Renal pelvis (tissue), 4 donors: ENCODE data around the gene HIPK2. TPM values are rescaled to one million over a fixed set of nuclear protein-coding genes. Genes with fewer than 3 reads are reported as not detected.
"Not testable (repeated sequence)": the region's sequence is repeated elsewhere in the genome, so short reads cannot be mapped to it uniquely, and the experiment has no call there.

Experiments
- DNase-seq: peaks from one replicate; pipeline ENCODE4 v3.0.0-alpha.2; 2013
- polyA plus RNA-seq, 3 donors: library from polyadenylated mRNA; unstranded; fragments of 120-200 nt; gene quantifications; one replicate each; pipeline ENCODE4 v1.2.1, GENCODE V29; 2013; ENCODE audit not compliant: insufficient read length in 3 of 3

Gene HIPK2
- polyA plus RNA-seq, 3 donors: 78.9 to 118 (median 109) TPM

- DNase-seq: no peak
Measured at GRCh38 chr7:139571190-139571589, 206.6 kb downstream of the HIPK2 start.

DNA sequence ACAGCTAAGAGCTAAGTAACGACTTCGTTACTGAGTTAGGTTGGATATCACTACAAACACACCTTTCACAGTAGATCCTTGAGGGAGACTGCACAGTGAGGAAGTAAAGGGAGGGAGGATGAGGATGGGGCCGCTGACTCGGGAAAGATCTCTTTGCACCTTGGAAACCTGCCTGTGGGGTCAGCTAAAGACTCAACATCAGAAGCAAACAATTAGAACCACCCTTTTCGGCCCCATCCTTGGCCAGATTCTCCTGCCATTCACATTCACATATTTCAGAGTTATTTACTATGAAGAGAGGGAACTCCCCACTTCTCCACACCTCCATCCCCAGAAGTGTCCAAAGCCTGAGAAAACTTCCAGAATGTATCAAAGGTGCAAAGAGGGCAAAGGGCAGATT lies 207.2 kb downstream of the HIPK2 start:
- no peak for DNase-seq

- DNase-seq: no peak
Measured at GRCh38 chr7:139570119-139570518, 207.7 kb downstream of the HIPK2 start.

DNA sequence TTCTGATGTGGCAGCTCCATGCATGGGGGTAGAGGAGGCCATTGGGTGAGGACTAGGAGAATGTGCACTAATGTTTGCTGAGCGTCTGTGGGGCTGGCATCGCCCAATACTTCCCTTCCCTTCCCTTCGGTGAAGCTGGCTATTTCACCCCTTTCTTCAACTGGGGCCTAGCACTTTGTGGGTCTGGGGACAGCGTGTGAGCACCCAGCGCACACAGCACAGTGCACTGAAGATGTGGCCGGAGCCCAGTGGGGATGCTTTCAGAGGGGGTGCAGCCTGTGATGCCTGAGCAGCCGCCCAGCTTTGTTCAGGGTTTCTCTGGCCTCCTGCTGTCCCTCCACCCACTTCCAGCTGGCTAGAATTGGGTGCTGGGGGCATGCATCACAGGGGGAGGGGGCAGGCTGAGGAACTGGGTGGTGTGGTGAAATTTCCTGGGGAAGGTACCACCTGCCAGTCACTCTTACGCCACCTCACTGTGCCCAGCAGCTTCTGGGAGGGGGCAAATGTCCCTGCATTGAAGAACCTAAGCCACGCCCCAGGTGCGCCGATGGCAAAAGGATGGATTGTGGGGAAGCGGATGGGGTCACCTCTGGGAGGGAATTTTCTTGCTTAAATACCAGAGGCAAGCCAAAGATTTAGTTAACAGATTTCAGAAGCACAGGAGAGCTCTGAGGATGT lies 208.8 kb downstream of the HIPK2 start:
- DNase-seq: no peak

DNA sequence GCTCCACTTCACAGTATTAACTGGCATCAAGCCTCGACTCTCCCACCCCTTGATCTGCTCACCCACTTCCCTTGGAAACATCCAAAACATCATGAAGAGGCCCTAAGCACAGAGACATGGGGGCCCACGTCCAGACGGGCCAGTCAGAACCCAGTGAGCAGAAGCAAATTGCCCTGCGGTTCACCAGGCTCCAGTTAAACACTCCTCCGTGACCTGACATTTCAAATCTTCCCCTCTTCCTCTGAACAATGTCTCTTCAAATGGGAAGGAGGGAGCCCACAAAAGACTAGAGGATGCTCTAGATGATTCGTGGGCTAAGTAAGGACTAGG lies 209.5 kb downstream of the HIPK2 start:
- DNase-seq: no peak

DNA sequence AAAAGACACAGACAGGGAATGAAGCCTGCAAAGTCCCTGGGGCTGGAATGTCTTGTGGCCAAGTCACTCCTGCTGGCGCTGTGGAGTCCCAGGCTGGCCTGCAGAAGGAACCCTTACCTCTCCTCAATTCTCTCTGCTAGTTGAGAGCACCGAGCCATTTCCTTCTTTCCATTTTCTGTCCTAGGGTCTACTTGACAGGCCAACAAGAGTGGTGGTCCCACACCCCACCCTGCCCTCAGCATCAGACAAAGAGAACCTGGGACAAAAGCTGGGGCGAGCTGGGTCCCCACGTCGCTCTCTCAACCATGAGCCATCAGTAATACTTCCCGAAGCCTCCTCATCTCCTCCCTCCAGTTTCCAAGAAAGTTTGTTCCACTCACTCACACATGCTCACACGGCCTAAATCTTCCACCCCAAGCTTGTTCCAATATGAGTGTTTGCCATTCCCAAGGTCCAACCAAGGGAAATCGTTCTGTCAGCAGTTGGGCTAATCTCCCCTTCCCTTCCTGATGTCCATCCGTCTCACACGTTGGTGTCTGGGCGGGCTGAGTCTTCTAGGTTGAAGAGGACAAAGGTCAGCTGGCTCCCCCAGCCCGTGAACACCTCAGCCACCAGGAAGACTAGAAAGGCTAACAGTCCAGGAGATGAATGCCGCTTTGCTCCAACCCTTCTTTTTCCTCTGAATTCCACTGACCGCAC lies 210.0 kb downstream of the HIPK2 start:
- no peak for DNase-seq

- no peak for DNase-seq
Measured at GRCh38 chr7:139566736-139567646, 210.8 kb downstream of the HIPK2 start.

GRCh38 chr7:139566075-139566474 lies 211.7 kb downstream of the HIPK2 start:
- no peak for DNase-seq

DNA sequence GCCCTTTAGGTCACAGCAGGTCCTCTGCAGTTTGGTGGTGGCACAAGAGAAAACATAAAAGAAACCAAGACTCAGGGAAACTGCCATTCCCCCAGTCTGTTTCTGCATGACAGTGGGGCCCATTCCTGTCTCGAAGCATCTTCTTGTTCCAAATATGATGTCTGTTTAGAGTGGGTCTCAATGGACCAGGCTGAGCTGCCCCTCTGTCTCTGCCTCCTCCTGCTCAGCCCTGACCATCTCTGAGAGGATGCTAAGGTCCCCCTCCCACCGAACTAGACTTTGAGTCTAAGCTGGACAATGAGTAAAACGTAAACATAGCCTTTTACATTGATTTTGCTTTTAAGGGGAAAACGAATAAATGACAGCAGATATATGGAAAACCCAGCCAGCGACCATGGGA lies 213.9 kb downstream of the HIPK2 start:
- no peak for DNase-seq

GRCh38 chr7:139562961-139563565 lies 214.7 kb downstream of the HIPK2 start:
- DNase-seq: no peak

DNA sequence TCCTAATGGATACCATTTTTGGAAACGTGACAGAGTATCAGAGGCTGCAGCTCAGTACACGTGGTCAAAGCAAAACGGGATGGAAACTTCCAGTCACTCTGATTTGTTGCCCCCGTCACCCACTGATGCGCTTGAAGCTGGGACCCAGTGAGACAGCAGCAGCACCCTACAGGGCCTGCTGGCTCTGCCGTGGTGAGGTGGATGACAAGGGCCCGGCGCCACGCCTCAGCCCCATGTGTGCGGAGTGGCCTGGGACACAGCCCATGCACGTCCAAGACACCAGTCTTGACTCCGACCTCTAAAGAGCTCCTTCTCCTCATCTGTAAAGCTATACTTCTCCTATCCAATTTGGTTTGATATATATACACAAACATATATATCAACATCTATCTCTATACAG lies 215.3 kb downstream of the HIPK2 start:
- DNase-seq: no peak

- no peak for DNase-seq
Measured at GRCh38 chr7:139560678-139561077, 217.1 kb downstream of the HIPK2 start.

GRCh38 chr7:139560199-139560598 lies 217.6 kb downstream of the HIPK2 start:
- no peak for DNase-seq

- DNase-seq: no peak
Measured at GRCh38 chr7:139559364-139560105, 218.3 kb downstream of the HIPK2 start.

- no peak for DNase-seq
Measured at GRCh38 chr7:139557857-139558581, 219.8 kb downstream of the HIPK2 start.

- DNase-seq: not testable (repeated sequence)
Measured at GRCh38 chr7:139553991-139554700, 223.7 kb downstream of the HIPK2 start.

DNA sequence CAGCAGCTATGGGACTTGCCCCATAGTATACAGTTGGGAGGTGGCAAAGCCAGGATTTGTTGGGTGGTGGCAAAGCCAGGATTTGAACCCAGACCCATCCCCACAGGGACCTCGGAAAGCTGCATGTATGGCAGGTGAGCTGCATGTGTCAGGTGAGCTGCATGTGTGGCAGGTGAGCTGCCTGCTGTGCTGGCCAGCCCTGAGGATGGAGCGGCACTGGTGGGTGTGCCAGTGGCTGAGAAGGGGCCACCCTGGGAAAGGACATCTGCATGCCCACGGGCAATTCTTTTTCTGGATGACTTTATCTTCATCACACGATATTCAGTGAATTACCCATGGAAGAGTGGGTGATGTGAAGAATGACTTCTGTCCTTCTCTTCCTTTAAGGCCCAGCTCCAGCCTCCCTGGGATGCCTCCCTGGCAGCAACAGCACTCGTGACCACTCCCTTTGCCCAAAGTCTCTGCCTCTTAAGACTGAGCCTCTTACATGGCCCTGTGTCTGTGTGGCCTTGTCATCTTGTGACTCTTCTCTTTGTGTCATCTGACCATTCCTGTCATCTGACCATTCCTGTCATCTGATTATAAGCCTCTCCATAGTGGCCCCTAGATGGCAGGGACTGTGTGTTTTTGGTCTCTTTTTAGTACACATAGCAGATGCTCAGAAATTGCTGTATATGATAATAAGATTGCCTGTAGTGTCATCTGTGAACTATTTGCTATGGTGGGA lies 229.3 kb downstream of the HIPK2 start:
- no peak for DNase-seq

- DNase-seq: no peak
Measured at GRCh38 chr7:139544645-139545044, 233.2 kb downstream of the HIPK2 start.

DNA sequence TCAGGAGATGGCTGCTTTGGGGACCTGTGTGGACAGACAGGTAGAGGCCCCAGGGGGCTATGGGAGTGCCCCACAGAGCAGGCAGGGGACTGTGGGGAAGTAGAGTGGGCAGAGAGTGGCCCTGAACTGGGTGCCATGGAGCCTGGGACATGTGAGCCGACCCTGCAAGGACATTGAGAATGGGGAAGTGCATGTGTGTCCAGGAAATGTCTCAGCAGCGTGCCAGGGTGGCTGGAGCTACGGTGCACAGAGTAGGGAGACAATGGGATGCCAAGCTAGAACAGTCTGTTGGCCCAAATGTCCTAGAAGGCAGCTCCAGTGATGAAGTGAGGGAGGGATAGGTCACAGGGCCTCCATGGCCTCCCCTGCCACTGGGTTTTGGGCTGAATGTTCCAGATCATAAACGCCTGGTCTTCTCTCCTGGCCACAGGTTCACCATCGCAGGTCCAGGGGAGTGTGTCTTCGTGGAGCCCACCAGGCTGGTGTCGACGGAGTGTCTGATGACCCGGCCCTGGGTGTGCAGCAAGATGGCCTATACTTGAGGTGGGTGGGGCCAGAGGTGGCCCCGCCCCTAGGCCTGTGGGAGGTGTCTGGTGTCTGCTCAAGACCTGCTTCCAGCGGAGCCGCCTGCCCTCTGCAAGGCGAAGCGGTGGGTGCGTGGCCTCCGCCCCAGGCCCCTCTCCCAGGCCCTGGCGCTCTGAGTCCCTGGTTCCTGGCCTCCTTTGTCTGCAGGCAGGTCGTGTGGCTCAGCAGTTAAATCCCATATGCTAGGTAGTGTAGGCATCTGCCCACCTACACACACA lies 233.8 kb downstream of the HIPK2 start:
- DNase-seq: no peak
